Measurements from ENCODE around the gene MLIP. TPM values are rescaled to one million over a fixed set of nuclear protein-coding genes. Genes with fewer than 3 reads are reported as not detected.

The MLIP gene
- total RNA-seq, 1 experiment from 2014 or later = not detected

GRCh38 chr6:54115966-54116365, 4.7 kb downstream of the MLIP start:
- H3K27me3 ChIP-seq (ENCODE audit: control insufficient read depth, insufficient read depth, low read length) = no peaks in the 10 kb centered on the region
- in situ Hi-C loops (cut with HindIII; ENCODE audit: low pct_unique_long_range_greater_than_20kb, low sequenced_read_pairs) = no loop called here
- CTCF ChIA-PET = no interaction called here
- TF ChIP-seq REST (IDR thresholded peaks at IDR 0.05; ENCODE audit: insufficient read depth in 1 of 2, low read depth in 2 of 2, low read length in 1 of 2) (no peak), SIN3A (IDR thresholded peaks at IDR 0.05; ENCODE audit: borderline replicate concordance, insufficient read depth, low read depth, low read length) (no peak), TCF7L2 (IDR thresholded peaks at IDR 0.05; ENCODE audit: low read depth, low read length) (no peak), CTCF (IDR thresholded peaks at IDR 0.05) (no peak), POLR2AphosphoS5 (IDR thresholded peaks at IDR 0.05; ENCODE audit: low read depth, low read length) (no peak)
- H3K4me1 ChIP-seq (ENCODE audit: control insufficient read depth, insufficient read depth, low read length) = no peaks in the 10 kb centered on the region
- no peak overlapping the region for H3K27ac ChIP-seq (ENCODE audit: low read length)
- H3K4me3 ChIP-seq (ENCODE audit: low read depth in 2 of 2, low read length in 2 of 2) = no peak overlapping the region
- H3K36me3 ChIP-seq (ENCODE audit: control insufficient read depth, insufficient read depth, low read length) = no peaks in the 10 kb centered on the region
- BruUV-seq (replicated peaks) = no TSS peak
- ATAC-seq (no peak), DNase-seq (ENCODE audit: low read depth, low spot score) (no peak)
- intact Hi-C loops (cut with micrococcal nuclease; ENCODE audit: unreplicated experiment) = no loop called here
- no peaks in the 10 kb centered on the region for H3K9me3 ChIP-seq (ENCODE audit: control insufficient read depth, insufficient read depth, low read depth, low read length)
- POLR2A ChIA-PET = no interaction called here

GRCh38 chr6:54118117-54118516, 6.9 kb downstream of the MLIP start:
- ChIA-PET POLR2A (no interaction called here), CTCF (no interaction called here)
- DNase-seq (ENCODE audit: low read depth, low spot score) (no peak), ATAC-seq (no peak)
- no peak overlapping the region for H3K27ac ChIP-seq (ENCODE audit: low read length)
- no peaks in the 10 kb centered on the region for H3K4me1 ChIP-seq (ENCODE audit: control insufficient read depth, insufficient read depth, low read length)
- intact Hi-C loops (cut with micrococcal nuclease; ENCODE audit: unreplicated experiment) (no loop called here), in situ Hi-C loops (cut with HindIII; ENCODE audit: low pct_unique_long_range_greater_than_20kb, low sequenced_read_pairs) (no loop called here)
- H3K4me3 ChIP-seq (ENCODE audit: low read depth in 2 of 2, low read length in 2 of 2) = no peak overlapping the region
- BruUV-seq (replicated peaks) = no TSS peak
- no peaks in the 10 kb centered on the region for H3K9me3 ChIP-seq (ENCODE audit: control insufficient read depth, insufficient read depth, low read depth, low read length)
- TF ChIP-seq TCF7L2 (IDR thresholded peaks at IDR 0.05; ENCODE audit: low read depth, low read length) = no peak
- no peak for TF ChIP-seq CTCF (IDR thresholded peaks at IDR 0.05)
- no peak for TF ChIP-seq SIN3A (IDR thresholded peaks at IDR 0.05; ENCODE audit: borderline replicate concordance, insufficient read depth, low read depth, low read length)
- TF ChIP-seq REST (IDR thresholded peaks at IDR 0.05; ENCODE audit: insufficient read depth in 1 of 2, low read depth in 2 of 2, low read length in 1 of 2) = no peak
- no peaks in the 10 kb centered on the region for H3K27me3 ChIP-seq (ENCODE audit: control insufficient read depth, insufficient read depth, low read length)
- no peaks in the 10 kb centered on the region for H3K36me3 ChIP-seq (ENCODE audit: control insufficient read depth, insufficient read depth, low read length)
